Right lobe of liver (tissue), 4 donors: ENCODE results near the gene NCKAP5.

Source experiments
- CTCF ChIP-seq, 4 donors: fragments of 200-600 bp in 3 of 4; fragments of 450-650 bp in 1 of 4; IDR thresholded peaks; one replicate each; pipeline versions ENCODE4 v1.5.1 to v1.8.0; 2016 to 2022; ENCODE audit warnings: antibody characterized with exemption in 4 of 4, mild to moderate bottlenecking in 2 of 4
- POLR2A ChIP-seq: fragments of 450-650 bp; IDR thresholded peaks from one replicate; pipeline ENCODE4 v1.6.1; 2017; ENCODE audit warnings: antibody characterized with exemption, mild to moderate bottlenecking
- donor health status: DM: no; HTN: no; CAD: no.
- donor health status: DM: no; HTN: no; CAD: no.
- donor health status: DM: no; HTN: yes; CAD: no.

DNA sequence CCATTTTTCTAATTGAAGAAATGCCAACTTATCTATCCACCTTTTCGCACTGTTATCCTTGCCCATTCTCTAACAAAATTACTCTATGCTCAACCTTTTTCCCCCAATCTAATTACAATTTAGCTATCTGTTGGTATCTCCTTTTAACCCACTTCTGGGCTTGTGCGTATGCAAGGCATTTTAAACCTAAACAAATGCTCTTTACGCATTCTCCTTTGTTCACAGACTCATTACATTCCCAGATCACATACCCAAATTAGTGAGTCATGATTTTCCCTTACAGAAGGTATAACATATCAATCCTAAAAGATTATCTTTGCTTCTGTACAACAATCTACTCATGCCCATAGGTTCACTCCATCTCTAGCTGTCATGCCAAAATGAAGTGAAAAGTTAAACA is 826.5 kb downstream of the NCKAP5 start:
- TF ChIP-seq CTCF (IDR thresholded peaks at IDR 0.05) (no peak), POLR2A (no peak)
